Neural crest cell (in vitro differentiated cells): ENCODE results near the gene CLIC1. TPM values are rescaled to one million over a fixed set of nuclear protein-coding genes. Genes with fewer than 3 reads are reported as not detected.

Experiments
- DNase-seq: peaks from one replicate; pipeline ENCODE4 v3.0.0; 2021; ENCODE audit warnings: low read depth, mixed read lengths, low spot score
- H3K27ac Mint-ChIP-seq: one replicate; pipeline ENCODE4 v1.8.0; 2021; ENCODE audit warnings: mild to moderate bottlenecking, mixed read lengths; ENCODE audit not compliant: unreplicated experiment
- H3K27me3 Mint-ChIP-seq: 2 replicates; pipeline ENCODE4 v1.8.0; 2021; ENCODE audit warnings: low read depth, mild to moderate bottlenecking, mixed read lengths
- H3K36me3 Mint-ChIP-seq: 2 replicates; pipeline ENCODE4 v1.8.0; 2021; ENCODE audit warnings: low read depth, mild to moderate bottlenecking, mixed read lengths
- H3K4me1 Mint-ChIP-seq: 2 replicates; pipeline ENCODE4 v1.8.0; 2021; ENCODE audit warnings: mixed read lengths
- H3K4me3 Mint-ChIP-seq: one replicate; pipeline ENCODE4 v1.8.0; 2021; ENCODE audit warnings: mild to moderate bottlenecking, mixed read lengths
- H3K9me3 Mint-ChIP-seq: 2 replicates; pipeline ENCODE4 v1.8.0; 2021; ENCODE audit warnings: mixed read lengths
- total RNA-seq: library from RNA; stranded (reverse); gene quantifications from 2 replicates; pipeline ENCODE4 v1.2.1, GENCODE V29; 2021
- TF ChIP-seq, protein P1 (sequence below): fragments of 200-600 bp; sonication (generic); conservative IDR thresholded peaks from 2 replicates; pipeline ENCODE4 v1.5.0; 2021; ENCODE audit warnings: antibody characterized with exemption, mild to moderate bottlenecking

CLIC1 gene
- total RNA-seq, 1 donor from 2014 or later, result 313 TPM

DNA sequence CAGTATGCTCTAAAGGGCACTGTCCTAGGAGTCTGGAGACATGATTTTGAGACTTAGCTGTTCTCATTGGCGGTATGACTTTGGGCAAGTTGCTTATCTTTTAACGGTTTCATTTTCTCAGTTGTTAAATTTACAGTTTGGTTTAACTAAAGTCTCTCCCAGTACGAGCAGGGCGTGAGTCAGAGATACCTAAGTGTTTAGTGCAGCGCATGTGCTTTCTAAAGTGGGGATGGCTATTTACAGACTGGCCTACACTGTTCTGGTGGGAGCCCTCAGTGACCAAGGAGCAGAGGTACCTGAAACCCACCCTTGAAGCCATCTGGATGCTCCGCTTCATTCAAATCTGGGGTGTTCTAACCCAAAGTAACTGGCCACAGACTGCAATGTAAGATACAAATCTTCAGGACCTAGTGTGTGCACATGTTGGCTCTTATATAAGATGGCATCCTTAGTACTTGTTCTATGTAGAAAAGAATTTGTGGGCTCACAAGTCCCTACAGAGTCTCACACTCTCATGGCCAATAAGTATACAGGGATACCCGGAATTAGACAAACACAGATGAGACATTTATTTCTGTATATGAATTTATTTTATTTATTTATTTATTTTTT is 14.2 kb upstream of the CLIC1 start:
- Mint-ChIP-seq H3K36me3 (peaks cover 13% of the 10 kb centered on the region), H3K4me3 (no peak overlapping the region), H3K4me1 (peaks cover 6% of the 10 kb centered on the region), H3K9me3 (no peaks in the 10 kb centered on the region), H3K27me3 (no peaks in the 10 kb centered on the region), H3K27ac (peak overlapping the region; percentile 20)
- TF ChIP-seq, protein P1, sequence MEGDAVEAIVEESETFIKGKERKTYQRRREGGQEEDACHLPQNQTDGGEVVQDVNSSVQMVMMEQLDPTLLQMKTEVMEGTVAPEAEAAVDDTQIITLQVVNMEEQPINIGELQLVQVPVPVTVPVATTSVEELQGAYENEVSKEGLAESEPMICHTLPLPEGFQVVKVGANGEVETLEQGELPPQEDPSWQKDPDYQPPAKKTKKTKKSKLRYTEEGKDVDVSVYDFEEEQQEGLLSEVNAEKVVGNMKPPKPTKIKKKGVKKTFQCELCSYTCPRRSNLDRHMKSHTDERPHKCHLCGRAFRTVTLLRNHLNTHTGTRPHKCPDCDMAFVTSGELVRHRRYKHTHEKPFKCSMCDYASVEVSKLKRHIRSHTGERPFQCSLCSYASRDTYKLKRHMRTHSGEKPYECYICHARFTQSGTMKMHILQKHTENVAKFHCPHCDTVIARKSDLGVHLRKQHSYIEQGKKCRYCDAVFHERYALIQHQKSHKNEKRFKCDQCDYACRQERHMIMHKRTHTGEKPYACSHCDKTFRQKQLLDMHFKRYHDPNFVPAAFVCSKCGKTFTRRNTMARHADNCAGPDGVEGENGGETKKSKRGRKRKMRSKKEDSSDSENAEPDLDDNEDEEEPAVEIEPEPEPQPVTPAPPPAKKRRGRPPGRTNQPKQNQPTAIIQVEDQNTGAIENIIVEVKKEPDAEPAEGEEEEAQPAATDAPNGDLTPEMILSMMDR, result no peak
- no peak for DNase-seq

DNA sequence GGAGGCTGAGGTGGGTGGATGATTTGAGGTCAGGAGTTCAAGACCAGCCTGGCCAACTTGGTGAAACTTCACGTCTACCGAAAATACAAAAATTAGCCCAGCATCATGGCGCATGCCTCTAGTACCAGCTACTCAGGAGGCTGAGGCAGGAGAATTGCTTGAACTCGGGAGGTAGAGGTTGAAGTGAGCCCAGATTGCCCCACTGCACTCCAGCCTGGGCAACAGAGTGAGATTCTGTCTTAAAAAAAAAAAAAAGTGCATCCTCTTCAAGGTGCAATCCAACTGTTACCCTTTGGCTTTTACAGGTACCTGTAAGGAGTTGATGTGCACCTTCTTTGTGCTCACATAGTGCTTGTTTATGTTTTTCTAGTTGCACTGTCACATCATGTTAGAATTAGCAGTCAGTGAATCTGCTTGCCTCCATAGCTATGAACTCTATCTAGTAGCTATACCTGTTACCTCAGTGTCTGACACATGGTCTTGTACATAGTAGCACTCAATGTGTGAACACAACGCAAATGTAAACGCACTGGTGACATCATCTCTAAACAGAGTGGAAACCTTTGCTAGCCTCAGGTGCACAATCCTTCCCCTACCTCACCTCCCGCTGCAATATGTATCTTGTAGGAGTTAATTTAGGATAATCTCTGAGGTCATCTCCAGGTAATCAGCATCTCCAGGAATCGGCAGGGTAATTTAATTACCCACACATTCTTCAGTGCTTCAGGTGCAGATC is 13.1 kb upstream of the CLIC1 start:
- Mint-ChIP-seq H3K27ac (no peak overlapping the region), H3K4me3 (no peak overlapping the region), H3K4me1 (peaks cover 13% of the 10 kb centered on the region), H3K27me3 (no peaks in the 10 kb centered on the region), H3K36me3 (peaks cover 13% of the 10 kb centered on the region), H3K9me3 (no peaks in the 10 kb centered on the region)
- TF ChIP-seq, protein P1, result no peak
- DNase-seq, result no peak

DNA sequence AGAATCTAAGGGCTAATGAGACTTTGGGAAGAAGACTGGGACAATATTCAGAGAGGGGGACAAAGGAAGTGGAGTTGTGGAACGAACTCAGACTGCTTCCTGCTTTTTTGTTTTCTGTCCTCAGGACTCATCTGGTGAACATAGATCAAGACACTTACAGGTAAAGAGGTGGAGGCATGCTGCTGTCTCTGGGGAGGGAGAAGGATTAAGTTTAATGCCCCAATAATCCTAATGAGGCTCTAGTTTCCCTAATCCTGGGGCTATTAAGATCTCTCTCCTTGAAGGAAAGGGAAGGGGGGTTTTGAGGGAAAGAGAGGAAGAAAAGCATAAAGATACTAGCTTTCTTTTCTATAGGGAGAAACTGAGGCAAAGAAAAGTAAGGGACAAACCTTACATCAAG is 8.1 kb upstream of the CLIC1 start:
- Mint-ChIP-seq H3K4me1 (peaks cover 48% of the 10 kb centered on the region), H3K9me3 (no peaks in the 10 kb centered on the region), H3K27me3 (no peaks in the 10 kb centered on the region), H3K36me3 (peaks cover 18% of the 10 kb centered on the region), H3K4me3 (no peak overlapping the region), H3K27ac (peak overlapping the region; percentile 23)
- TF ChIP-seq, protein P1, result no peak
- no peak for DNase-seq

DNA sequence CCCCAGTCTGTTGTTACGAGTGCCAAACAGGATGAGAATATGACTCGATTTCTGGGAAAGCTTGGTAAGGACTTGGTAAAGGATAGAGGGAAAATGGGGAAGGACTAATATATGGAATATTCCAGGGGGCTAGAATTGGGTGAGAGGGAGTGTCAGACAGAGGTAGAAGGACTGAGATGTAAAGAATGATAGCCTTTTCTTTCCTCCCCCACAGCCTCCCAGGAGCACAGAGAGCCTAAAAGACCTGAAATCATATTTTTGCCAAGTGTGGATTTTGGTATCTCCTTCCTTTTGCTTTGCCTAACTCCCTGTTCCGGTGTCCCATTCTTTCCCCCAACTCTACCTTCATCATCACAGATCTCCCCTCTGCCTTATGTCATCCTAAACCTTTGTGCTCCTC is 6.6 kb upstream of the CLIC1 start:
- DNase-seq, result no peak
- Mint-ChIP-seq H3K4me1 (peaks cover 63% of the 10 kb centered on the region), H3K9me3 (no peaks in the 10 kb centered on the region), H3K36me3 (peaks cover 16% of the 10 kb centered on the region), H3K27me3 (no peaks in the 10 kb centered on the region), H3K4me3 (peak overlapping the region; percentile 64), H3K27ac (no peak overlapping the region)
- TF ChIP-seq, protein P1, result no peak

DNA sequence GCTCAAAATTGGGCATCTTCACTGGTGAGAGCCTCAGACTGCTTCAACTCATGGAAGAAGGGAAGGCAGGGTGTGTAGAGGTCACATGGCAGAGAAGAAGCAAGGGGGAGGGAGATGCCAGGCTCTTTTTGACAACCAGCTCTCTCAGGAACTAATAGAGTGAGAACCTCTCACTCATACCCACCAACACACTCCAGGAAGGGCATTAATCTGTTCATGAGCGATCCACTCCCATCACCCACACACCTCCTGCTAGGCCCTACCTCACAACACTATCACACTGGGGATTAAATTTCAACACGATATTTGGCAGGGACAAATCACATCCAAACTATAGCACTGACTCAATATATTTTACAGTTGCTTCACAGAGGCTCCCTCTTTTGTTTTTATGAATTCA is 5.5 kb upstream of the CLIC1 start:
- Mint-ChIP-seq H3K36me3 (peaks cover 11% of the 10 kb centered on the region), H3K4me3 (peak overlapping the region; percentile 73), H3K9me3 (no peaks in the 10 kb centered on the region), H3K4me1 (peaks cover 68% of the 10 kb centered on the region), H3K27me3 (no peaks in the 10 kb centered on the region), H3K27ac (no peak overlapping the region)
- no peak for DNase-seq
- TF ChIP-seq, protein P1, result no peak
